ENCODE data around the gene CELF5. TPM values are rescaled to one million over a fixed set of nuclear protein-coding genes. Genes with fewer than 3 reads are reported as not detected.
"Not testable (repeated sequence)": the region's sequence is repeated elsewhere in the genome, so short reads cannot be mapped to it uniquely, and the experiment has no call there.

CELF5 gene
- total RNA-seq, 1 experiment from 2014 or later, result 0.48 TPM

- Histone ChIP-seq H3K4me2 (peak overlapping the region; percentile 77), H3K4me3 (peak overlapping the region; percentile 40; the same call in 1 of the 2 replicates), H3K36me3 (ENCODE audit: low read depth) (no peaks in the 10 kb centered on the region), H3K79me2 (ENCODE audit: low read depth) (no peaks in the 10 kb centered on the region), H3K27ac (no peak overlapping the region), H3K9me2 (ENCODE audit: insufficient read depth) (no peaks in the 10 kb centered on the region), H3F3A (ENCODE audit: insufficient read depth, low read depth) (no peaks in the 10 kb centered on the region), H2AFZ (peak overlapping the region; percentile 52; the same call in 1 of the 2 replicates), H3K9me3 (ENCODE audit: insufficient read depth, low read depth) (no peaks in the 10 kb centered on the region), H3K4me1 (replicated peaks; ENCODE audit: insufficient read depth) (no peaks in the 10 kb centered on the region), H4K20me1 (ENCODE audit: insufficient read depth) (no peaks in the 10 kb centered on the region), H3K27me3 (ENCODE audit: insufficient read depth, low read depth) (peaks cover 24% of the 10 kb centered on the region)
- DNase-seq, result no peak
- no TSS peak for BruUV-seq (replicated peaks)
- ChIA-PET POLR2A (ENCODE audit: unreplicated experiment) (interaction anchor here (0.7 kb wide), 1 partner anchor 27 kb away, joined by 3 read pairs; no protein-coding TSS in a partner anchor), CTCF (no interaction called here)
- intact Hi-C loops (cut with micrococcal nuclease; ENCODE audit: unreplicated experiment), result no loop called here
- TF ChIP-seq EZH2 (IDR thresholded peaks at IDR 0.05; ENCODE audit: low read depth), result no peak
- no peak for TF ChIP-seq CTCF (conservative IDR thresholded peaks at IDR 0.05)
Measured at GRCh38 chr19:3289971-3290569, 65.6 kb downstream of the CELF5 start.

- BruUV-seq (replicated peaks); H3K27ac ChIP-seq; intact Hi-C loops (cut with micrococcal nuclease; ENCODE audit: unreplicated experiment); H3K36me3 ChIP-seq (ENCODE audit: low read depth); H3K4me1 ChIP-seq (replicated peaks; ENCODE audit: insufficient read depth); H3K79me2 ChIP-seq (ENCODE audit: low read depth); DNase-seq; H3K9me2 ChIP-seq (ENCODE audit: insufficient read depth); H3K9me3 ChIP-seq (ENCODE audit: insufficient read depth, low read depth); H3K4me3 ChIP-seq; H2AFZ ChIP-seq; CTCF ChIA-PET; H3F3A ChIP-seq (ENCODE audit: insufficient read depth, low read depth); H4K20me1 ChIP-seq (ENCODE audit: insufficient read depth): not testable (repeated sequence)
- H3K4me2 ChIP-seq, result peak overlapping the region; percentile 77
- peaks cover 26% of the 10 kb centered on the region for H3K27me3 ChIP-seq (ENCODE audit: insufficient read depth, low read depth)
- POLR2A ChIA-PET (ENCODE audit: unreplicated experiment), result interaction anchor here (0.7 kb wide), 1 partner anchor 367 kb away, joined by 7 read pairs; no protein-coding TSS in a partner anchor
Measured at GRCh38 chr19:3290858-3291257, 66.4 kb downstream of the CELF5 start.

GRCh38 chr19:3291644-3292043 lies 67.2 kb downstream of the CELF5 start:
- Histone ChIP-seq H2AFZ (no peak overlapping the region), H3K36me3 (ENCODE audit: low read depth) (no peaks in the 10 kb centered on the region), H3K4me2 (no peak overlapping the region), H4K20me1 (ENCODE audit: insufficient read depth) (no peaks in the 10 kb centered on the region), H3K9me2 (ENCODE audit: insufficient read depth) (no peaks in the 10 kb centered on the region), H3K4me3 (no peak overlapping the region), H3F3A (ENCODE audit: insufficient read depth, low read depth) (no peaks in the 10 kb centered on the region), H3K27ac (no peak overlapping the region), H3K4me1 (replicated peaks; ENCODE audit: insufficient read depth) (no peaks in the 10 kb centered on the region), H3K79me2 (ENCODE audit: low read depth) (no peaks in the 10 kb centered on the region), H3K9me3 (ENCODE audit: insufficient read depth, low read depth) (no peaks in the 10 kb centered on the region), H3K27me3 (ENCODE audit: insufficient read depth, low read depth) (peaks cover 28% of the 10 kb centered on the region)
- DNase-seq, result no peak
- no peak for TF ChIP-seq EZH2 (IDR thresholded peaks at IDR 0.05; ENCODE audit: low read depth)
- no peak for TF ChIP-seq CTCF (conservative IDR thresholded peaks at IDR 0.05)
- intact Hi-C loops (cut with micrococcal nuclease; ENCODE audit: unreplicated experiment), result no loop called here
- ChIA-PET POLR2A (ENCODE audit: unreplicated experiment) (interaction anchor here (0.7 kb wide), 1 partner anchor 368 kb away, joined by 7 read pairs; no protein-coding TSS in a partner anchor), CTCF (interaction anchor here (0.8 kb wide), 1 partner anchor 9 kb away, joined by 20 read pairs; no protein-coding TSS in a partner anchor)
- BruUV-seq (replicated peaks), result no TSS peak

Data from PC-9 (cell line).